ENCODE data around the gene PTCH2. TPM values are rescaled to one million over a fixed set of nuclear protein-coding genes. Genes with fewer than 3 reads are reported as not detected.

Gene PTCH2
- total and polyA plus RNA-seq, 2 of the 13 experiments (the other 11 are each of a cell fraction or from before 2014, with no cell fraction given) = 0.60 to 1.5 TPM

- Histone ChIP-seq H3K36me3 (replicated peaks in 1 of 2; ENCODE audit: control insufficient read depth in 1 of 2, insufficient read depth in 2 of 2, low read length in 2 of 2) (peaks cover 6 to 38% of the 10 kb centered on the region in 2 experiments; a peak in 4 of 5 replicates), H3K4me2 (ENCODE audit: low read depth, low read length) (peak overlapping the region; percentile 97), H3K9ac (ENCODE audit: insufficient read depth, low read depth, low read length) (peak overlapping the region; percentile 47; the same call in 1 of the 2 replicates), H4K20me1 (ENCODE audit: insufficient read depth, low read length) (0 out of 2 replicates have a peak, but pooled peaks cover 7% of the 10 kb centered on the region), H3K4me3 (replicated peaks in 1 of 3; ENCODE audit: insufficient read depth in 1 of 3, low read depth in 2 of 3, low read length in 3 of 3) (peak overlapping the region in 1 of 3 experiments; percentile 60; a peak in 2 of 6 replicates), H3K4me1 (ENCODE audit: insufficient read depth, low read length) (peaks cover 63% of the 10 kb centered on the region), H3K27me3 (ENCODE audit: control insufficient read depth in 1 of 2, insufficient read depth in 2 of 2, low read length in 2 of 2) (no peaks in the 10 kb centered on the region), H3K79me2 (ENCODE audit: insufficient read depth, low read length) (peaks cover 17% of the 10 kb centered on the region), H2AFZ (ENCODE audit: low read length) (no peak overlapping the region), H3K9me3 (ENCODE audit: low read length) (no peaks in the 10 kb centered on the region), H3K27ac (ENCODE audit: extremely low read length, insufficient read depth, low read length) (no peak overlapping the region)
- no peak for FAIRE-seq
- no peak for DNase-seq (ENCODE audit: low spot score)
- intact Hi-C loops (cut with micrococcal nuclease; ENCODE audit: unreplicated experiment) = no loop called here
- in situ Hi-C loops (cut with HindIII; ENCODE audit: extremely low pct_ligation_motif_present, low pct_unique_long_range_greater_than_20kb) = no loop called here
- 81% methylated on average over 6 of the region's 13 CpGs for WGBS (ENCODE audit: low lambda C conversion rate)
- BruUV-seq (replicated peaks) = no TSS peak
- no peak for ATAC-seq
- ChIA-PET POLR2A (interaction anchor here (1.0 to 6.7 kb wide), 2 partner anchors 17 to 24 kb away, joined by 4 to 168 read pairs; no protein-coding TSS in a partner anchor), CTCF (ENCODE audit: low intra/inter-chr PET ratio, low total read pairs) (no interaction called here)
- TF ChIP-seq KDM5B (CRISPR knock-in tag; IDR thresholded peaks at IDR 0.05; ENCODE audit: borderline replicate concordance) (peak; percentile 19; the same call in 1 of the 2 replicates), KLF9 (CRISPR knock-in tag; IDR thresholded peaks at IDR 0.05; ENCODE audit: low read depth) (no peak), ZFX (CRISPR knock-in tag; IDR thresholded peaks at IDR 0.05; ENCODE audit: low read depth) (no peak), MLLT10 (CRISPR knock-in tag; IDR thresholded peaks at IDR 0.05) (no peak), ZNF484 (CRISPR knock-in tag; IDR thresholded peaks at IDR 0.05; ENCODE audit: borderline replicate concordance, low read depth) (no peak), ARID4A (CRISPR knock-in tag; IDR thresholded peaks at IDR 0.05; ENCODE audit: borderline replicate concordance) (peak; percentile 27; the same call in 1 of the 2 replicates), SAP130 (CRISPR knock-in tag; IDR thresholded peaks at IDR 0.05; ENCODE audit: low read depth) (peak; percentile 68), SMAD1 (CRISPR knock-in tag; IDR thresholded peaks at IDR 0.05; ENCODE audit: borderline replicate concordance, low read depth) (no peak)
- TF ChIP-seq, protein P1, sequence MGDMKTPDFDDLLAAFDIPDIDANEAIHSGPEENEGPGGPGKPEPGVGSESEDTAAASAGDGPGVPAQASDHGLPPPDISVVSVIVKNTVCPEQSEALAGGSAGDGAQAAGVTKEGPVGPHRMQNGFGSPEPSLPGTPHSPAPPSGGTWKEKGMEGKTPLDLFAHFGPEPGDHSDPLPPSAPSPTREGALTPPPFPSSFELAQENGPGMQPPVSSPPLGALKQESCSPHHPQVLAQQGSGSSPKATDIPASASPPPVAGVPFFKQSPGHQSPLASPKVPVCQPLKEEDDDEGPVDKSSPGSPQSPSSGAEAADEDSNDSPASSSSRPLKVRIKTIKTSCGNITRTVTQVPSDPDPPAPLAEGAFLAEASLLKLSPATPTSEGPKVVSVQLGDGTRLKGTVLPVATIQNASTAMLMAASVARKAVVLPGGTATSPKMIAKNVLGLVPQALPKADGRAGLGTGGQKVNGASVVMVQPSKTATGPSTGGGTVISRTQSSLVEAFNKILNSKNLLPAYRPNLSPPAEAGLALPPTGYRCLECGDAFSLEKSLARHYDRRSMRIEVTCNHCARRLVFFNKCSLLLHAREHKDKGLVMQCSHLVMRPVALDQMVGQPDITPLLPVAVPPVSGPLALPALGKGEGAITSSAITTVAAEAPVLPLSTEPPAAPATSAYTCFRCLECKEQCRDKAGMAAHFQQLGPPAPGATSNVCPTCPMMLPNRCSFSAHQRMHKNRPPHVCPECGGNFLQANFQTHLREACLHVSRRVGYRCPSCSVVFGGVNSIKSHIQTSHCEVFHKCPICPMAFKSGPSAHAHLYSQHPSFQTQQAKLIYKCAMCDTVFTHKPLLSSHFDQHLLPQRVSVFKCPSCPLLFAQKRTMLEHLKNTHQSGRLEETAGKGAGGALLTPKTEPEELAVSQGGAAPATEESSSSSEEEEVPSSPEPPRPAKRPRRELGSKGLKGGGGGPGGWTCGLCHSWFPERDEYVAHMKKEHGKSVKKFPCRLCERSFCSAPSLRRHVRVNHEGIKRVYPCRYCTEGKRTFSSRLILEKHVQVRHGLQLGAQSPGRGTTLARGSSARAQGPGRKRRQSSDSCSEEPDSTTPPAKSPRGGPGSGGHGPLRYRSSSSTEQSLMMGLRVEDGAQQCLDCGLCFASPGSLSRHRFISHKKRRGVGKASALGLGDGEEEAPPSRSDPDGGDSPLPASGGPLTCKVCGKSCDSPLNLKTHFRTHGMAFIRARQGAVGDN (CRISPR knock-in tag; IDR thresholded peaks at IDR 0.05) = peak; percentile 58
- TF ChIP-seq, protein P2, sequence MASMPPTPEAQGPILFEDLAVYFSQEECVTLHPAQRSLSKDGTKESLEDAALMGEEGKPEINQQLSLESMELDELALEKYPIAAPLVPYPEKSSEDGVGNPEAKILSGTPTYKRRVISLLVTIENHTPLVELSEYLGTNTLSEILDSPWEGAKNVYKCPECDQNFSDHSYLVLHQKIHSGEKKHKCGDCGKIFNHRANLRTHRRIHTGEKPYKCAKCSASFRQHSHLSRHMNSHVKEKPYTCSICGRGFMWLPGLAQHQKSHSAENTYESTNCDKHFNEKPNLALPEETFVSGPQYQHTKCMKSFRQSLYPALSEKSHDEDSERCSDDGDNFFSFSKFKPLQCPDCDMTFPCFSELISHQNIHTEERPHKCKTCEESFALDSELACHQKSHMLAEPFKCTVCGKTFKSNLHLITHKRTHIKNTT (CRISPR knock-in tag; IDR thresholded peaks at IDR 0.05) = no peak
Measured at GRCh38 chr1:44802306-44803061, 40.6 kb downstream of the PTCH2 start.

Data from HepG2 (cell line).